ENCODE data around the gene MRPL37.
"Not testable (repeated sequence)": the region's sequence is repeated elsewhere in the genome, so short reads cannot be mapped to it uniquely, and the experiment has no call there.

MRPL37 gene

GRCh38 chr1:54220004-54220811 is 20.2 kb downstream of the MRPL37 start:
- no peak for DNase-seq

GRCh38 chr1:54221113-54221834 is 21.3 kb downstream of the MRPL37 start:
- DNase-seq = no peak

DNA sequence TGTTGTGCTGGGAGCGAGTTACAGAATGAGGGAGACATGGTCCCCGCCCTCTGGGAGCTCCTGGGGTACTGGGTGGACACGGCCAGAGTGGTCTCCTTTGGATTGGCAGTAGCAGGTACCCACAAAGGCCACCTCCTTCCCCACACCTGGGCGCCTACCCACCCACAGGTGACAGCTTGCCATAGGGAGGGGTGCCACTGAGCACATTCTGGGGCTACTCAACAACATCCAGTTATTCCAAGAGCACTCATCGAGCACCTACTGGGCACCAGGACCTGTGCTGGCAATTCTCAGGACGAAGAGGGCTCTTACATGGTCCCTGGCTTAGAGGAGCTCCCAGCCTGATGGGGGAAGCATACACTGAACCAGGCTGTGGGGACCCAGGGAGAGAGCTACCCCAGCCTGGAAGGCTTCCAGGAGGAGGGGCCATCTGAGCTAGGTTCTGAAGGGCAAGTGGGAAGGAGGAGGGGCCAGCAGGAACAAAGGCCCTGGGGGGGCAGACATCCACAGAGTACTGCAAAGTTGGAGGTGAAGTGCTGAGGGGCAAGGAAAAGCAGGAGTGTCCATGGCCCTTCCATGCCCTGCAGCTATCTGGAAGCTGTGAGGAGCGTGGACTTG is 22.0 kb downstream of the MRPL37 start:
- no peak for DNase-seq

- no peak for DNase-seq
Measured at GRCh38 chr1:54222711-54223110, 22.7 kb downstream of the MRPL37 start.

DNA sequence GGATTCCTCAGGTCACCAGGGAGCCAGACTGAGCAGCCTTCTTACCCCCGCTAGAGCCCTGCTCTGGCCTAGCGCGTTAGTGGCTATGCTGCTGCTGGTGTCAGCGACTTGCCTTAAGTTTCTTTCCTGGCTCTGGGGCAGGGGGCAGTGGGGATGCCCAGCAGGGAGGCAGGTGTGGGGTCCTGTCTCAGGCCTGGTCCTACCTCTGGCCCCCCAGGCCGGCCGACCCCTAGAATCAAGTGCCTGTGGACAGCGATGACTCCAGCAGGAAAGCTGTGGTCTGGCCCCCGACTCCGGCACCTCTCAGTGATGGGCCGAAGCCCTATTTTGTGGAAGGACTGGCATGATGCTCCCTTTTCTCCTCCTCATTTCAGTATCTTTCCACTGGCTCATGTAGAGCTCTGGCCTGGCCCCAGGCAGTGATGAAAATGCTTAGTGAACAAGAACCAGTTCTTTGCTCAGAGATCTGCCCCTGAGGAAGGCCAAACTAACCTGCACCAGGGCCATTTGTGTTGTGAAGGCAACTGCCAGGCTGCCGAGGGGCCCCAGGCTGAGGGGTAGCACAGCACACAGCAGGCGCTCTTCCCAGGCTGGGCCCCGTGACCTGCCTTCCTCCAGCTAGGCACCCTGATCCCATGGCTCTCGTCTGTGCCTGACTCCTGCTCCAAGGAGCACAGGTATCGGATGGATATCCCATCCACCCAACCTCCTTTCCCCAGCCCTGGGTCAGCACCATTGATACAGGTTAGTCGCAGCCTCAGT is 23.7 kb downstream of the MRPL37 start:
- DNase-seq = no peak

DNA sequence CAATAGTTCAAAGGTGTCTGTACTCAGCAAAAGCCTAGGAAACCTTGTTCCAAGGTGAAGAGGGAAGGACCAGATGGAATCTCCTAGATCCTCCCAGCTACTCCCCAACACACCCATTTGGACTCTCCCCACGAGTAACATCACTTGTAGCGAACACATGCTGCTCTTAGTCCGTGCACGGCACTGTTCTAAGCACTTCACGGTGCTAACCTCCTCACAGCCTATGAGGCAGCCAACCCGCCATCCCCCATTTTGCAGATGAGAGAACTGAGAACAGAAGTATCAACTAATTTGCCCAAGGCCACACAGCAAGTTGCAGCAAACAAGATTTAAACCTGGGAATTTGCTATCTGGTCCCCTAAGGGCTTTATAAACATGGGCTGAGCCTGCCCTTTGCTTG is 24.3 kb downstream of the MRPL37 start:
- no peak for DNase-seq

DNA sequence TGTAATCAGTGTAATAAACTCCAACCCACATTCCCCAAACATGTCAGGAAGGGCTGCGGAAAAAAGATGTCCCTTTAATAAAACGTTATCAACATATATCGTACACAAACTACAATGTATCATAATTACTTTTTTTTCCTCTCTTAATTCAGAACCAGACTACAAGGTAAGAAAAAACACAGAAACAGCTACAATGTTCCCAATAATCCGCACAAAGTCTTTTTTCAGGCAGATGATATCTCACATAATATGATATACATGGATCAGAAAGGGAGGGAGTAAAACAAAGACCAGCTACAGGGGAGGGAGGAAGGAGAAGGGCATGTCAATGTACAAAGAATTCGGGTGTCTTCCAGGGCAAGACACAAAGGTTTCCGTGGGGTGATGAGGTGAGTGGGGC is 25.4 kb downstream of the MRPL37 start:
- no peak for DNase-seq

DNA sequence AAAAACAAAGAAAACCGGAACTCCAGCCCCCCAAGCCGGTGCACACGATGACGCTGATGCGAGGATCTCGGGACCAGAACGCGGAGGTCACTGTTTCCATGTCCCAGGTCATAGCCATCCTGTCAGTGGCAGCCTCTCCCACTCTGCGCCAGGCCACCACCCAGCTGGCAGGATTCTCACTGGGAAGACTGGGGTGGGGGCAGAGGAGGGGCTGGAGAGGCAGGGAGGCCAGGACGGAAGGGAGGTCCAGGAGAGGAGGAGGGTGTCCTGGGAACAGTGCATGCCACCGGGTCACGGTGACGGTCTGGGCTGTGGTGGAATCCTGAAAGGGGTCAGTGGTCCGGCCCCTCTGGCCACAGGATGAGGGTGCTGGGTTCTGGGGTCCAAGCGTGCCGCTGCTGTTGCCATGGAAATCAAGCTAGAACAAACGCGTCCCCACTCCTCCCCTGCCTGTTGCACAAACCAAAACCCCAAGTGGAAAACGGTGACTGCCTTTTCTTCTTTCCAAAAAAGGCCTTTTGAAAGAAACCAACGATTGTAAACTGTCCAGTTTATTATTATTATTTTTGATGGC is 26.1 kb downstream of the MRPL37 start:
- DNase-seq = no peak

- DNase-seq = no peak
Measured at GRCh38 chr1:54227091-54227602, 27.2 kb downstream of the MRPL37 start.

GRCh38 chr1:54227891-54228310 is 27.9 kb downstream of the MRPL37 start:
- no peak for DNase-seq

- no peak for DNase-seq
Measured at GRCh38 chr1:54228638-54229079, 28.7 kb downstream of the MRPL37 start.

DNA sequence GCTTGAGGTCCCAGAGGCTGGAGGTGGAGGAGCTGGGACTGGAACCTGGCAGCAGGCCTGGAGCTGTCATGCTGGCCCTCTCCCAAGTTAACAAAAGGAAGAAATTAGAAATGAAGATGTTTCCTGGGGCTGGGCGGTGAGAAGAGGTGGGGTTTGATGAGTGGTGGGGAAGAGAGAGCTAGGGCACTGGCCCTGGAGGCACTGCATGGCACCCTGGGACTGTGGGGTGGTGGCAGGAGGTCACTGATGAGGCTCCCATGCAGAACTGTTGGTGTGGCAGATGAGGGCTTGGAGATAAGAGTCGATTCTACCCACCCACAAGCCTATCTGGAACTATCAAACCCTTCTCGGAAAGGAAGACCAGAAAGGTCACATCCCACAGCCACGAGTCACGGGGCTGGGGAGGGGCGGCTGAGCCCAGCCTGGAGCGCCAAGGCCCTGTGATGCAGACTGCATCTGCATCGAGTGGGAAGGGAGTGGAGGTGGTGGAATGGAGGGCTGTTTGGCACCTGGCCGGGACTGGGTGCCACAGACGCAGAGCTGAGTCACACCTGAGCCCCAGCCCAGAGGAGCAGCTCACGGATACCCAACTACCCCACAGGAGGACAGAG is 29.4 kb downstream of the MRPL37 start:
- DNase-seq = peak; percentile 26 to 29

DNA sequence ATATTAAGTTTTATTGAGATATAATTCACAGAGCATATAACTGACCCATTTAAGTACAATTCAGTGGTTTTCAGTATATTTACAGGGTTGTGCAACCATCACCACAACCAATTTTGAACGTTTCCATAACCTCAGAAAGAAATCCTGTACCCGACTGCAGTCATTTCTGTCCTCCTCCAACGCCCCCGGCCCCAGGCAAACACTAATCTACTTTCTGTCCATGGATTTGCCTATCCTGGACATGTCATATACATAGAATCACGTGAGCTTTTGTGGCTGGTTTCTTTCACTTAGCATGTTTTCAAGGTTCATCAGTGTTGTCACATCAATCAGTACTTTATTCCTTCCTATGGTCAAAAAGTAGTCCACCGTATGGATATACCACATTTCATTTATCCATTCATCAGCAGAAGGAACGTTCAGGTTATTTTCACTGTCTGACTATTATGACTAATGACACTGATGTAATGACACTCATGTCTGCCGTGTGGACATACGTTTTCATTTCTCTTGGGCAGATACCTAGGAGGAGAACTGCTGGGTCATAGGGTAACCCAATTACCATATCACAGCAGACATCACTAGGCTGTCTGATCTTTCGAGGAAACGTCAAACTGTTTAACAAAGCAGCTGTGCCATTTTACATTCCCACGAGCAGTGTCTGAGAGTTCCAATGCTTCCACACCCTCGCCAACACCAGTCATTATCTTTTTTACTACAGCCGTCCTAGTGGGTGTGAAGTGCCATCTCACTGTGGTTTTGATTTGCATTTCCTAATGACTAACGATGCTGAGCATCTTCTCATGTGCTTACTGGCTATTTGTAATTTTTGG is 30.8 kb downstream of the MRPL37 start:
- DNase-seq = peak; percentile 37 to 47

GRCh38 chr1:54233196-54233595 is 33.2 kb downstream of the MRPL37 start:
- DNase-seq = not testable (repeated sequence)

DNA sequence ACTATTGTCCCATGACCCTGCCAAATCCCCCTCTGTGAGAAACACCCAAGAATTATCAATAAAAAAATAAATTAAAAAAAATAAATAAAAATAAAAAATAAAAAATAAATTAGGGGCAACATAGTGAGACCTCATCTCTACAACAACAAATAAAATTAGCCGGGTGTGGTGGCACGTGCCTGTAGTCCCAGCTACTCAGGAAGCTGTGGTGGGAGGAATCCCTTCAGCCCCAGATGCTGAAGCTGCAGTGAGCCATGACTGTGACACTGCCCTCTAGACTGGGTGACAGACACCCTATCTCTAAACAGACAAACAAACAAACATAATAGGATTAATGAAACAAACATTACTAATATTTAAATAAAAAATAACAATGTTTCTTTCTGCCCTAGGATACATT is 34.3 kb downstream of the MRPL37 start:
- DNase-seq = no peak

DNA sequence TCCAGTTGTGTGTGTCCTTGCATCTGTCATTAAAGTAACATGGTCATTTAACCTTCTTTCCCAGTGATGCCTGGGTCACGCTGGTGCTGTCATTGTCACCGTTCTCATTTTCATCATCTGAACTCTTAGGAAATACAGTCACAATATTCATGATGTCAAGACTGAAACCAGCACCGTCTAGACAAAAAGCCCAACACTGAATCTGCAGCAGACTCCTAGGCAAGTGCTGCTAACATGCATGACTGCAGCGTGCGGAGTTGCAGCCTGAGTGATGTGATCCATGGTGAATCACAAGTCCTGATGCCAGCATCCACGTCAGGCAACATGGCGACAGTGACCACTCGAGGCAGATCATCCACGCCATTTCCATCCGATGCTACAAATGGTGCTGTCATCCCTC is 37.6 kb downstream of the MRPL37 start:
- DNase-seq = no peak

DNA sequence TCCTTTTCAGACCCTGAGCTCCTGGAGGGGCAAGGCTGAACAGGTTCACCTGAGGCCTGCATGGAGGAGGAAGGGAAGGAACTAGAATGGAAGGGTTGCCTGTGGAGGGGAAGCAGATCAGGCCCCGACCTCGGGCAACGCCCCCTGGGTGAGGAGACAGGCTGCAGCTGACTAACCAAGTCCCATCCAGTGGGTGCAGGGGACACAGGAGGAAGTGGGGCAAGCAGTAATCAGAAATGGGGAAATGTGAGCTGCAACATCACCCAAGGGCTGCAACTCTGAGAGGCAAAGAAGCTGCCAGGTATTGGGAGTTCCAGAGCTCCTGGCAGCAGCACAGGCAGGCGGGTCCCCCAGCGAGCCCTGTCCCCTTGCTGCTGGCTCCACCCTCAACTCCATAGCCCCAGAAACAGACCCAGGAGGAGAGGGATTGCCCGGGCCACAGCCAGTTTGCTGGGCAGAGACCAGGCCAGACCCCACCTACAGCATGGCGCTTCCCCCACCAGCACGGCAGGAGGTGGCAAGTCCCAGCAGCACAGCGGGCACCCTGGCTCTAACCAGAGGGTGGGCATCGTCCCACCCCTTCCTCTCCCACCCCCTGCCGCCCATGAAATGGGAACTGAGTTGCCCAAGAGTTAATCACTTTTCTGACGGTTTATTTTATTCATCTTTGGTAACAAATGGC is 38.5 kb downstream of the MRPL37 start:
- no peak for DNase-seq

DNA sequence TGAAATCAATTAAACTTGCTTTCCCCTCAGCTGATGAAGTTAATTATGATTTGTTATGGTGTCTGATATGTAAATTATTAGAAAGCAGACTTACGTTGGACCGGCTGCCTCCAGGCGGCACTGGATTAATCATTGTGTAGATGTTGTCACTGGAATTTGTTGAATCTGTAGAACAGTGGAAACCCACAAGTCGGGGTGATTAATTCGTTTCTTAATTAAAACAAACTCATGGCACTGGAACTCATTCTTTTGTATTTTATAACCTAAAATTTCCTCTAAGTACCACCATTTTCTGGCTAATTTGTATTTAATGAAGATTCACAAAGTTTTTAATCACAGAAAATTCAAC is 39.0 kb downstream of the MRPL37 start:
- DNase-seq = no peak

- no peak for DNase-seq
Measured at GRCh38 chr1:54239631-54240031, 39.7 kb downstream of the MRPL37 start.

DNA sequence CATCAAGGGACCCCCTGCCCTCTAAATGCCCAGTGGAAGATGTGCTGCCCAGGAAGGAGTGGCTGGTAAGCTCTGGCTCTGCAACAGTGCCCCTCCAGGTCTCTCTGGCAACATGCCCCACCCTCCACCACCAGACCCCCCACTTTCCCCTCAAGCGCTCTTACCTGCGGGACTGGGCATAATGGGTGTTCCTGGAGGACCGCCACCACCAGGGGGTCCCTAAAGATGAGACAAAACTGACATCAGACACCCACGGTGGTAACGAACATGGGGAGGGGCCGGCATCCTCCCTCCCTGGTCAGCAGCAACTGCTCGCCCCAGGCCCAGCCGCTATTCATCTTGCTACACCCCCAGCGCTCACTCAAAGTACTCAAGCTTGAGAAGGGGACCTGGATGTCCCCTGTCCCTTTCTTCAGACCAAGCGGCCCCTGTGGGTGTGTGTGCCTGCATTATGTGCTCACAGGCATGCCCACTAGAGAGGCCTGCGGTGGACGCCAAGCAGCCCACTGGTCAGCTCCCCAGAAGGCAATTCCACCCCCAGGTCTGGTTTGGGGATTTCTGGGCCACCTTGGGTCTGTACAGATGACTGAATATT is 40.9 kb downstream of the MRPL37 start:
- DNase-seq = no peak
